PFSK-1 (cell line): ENCODE measurements around the gene ZC3H8.

Experiments used
- FOXP2 ChIP-seq: optimal IDR thresholded peaks from 2 replicates; pipeline ENCODE3; 2011; ENCODE audit warnings: borderline replicate concordance, control low read depth, inconsistent platforms; ENCODE audit not compliant: insufficient read depth; ENCODE audit errors: extremely low read length, extremely low read depth
- POLR2AphosphoS5 ChIP-seq: IDR thresholded peaks from 2 replicates; pipeline ENCODE4 v1.6.1; 2012; ENCODE audit warnings: low read depth, mild to moderate bottlenecking, control low read depth, low read length, moderate library complexity
- SIN3A ChIP-seq: IDR thresholded peaks from 2 replicates; pipeline ENCODE4 v1.6.1; 2012; ENCODE audit warnings: mild to moderate bottlenecking, low read length, moderate library complexity, borderline replicate concordance; ENCODE audit not compliant: insufficient read depth
- TAF1 ChIP-seq: IDR thresholded peaks from 2 replicates; pipeline ENCODE4 v1.6.1; 2012; ENCODE audit warnings: low read length, control low read depth, borderline replicate concordance; ENCODE audit not compliant: insufficient read depth
- TF ChIP-seq, protein P1 (sequence below), 2 experiments: IDR thresholded peaks; 2 replicates each; pipeline versions ENCODE4 v1.6.1 to v1.8.0; 2011 to 2012; ENCODE audit warnings: low read depth in 2 of 2, low read length in 2 of 2, control low read depth in 1 of 2, inconsistent platforms in 1 of 2, mild to moderate bottlenecking in 1 of 2, moderate library complexity in 1 of 2; ENCODE audit not compliant: insufficient read depth in 1 of 2

ZC3H8 gene

DNA sequence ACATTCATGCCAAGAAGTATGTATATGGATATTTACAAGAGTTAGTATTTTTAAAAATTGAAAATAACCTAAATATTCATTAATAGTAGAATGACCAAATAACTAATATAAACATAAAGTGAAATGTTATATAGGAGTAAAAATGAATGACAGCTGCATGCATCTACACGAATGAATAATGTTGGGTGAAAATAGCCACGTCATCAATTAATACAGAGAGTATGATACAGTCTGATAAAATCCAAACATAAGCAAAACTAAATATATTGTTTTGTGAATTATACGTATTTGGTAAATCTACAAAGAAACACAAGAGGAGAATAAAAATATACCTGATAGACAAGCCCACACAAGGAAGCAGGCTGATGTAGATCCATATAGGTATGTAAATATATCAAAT is 24.5 kb downstream of the ZC3H8 start:
- no peak for TF ChIP-seq POLR2AphosphoS5
- TF ChIP-seq, protein P1, sequence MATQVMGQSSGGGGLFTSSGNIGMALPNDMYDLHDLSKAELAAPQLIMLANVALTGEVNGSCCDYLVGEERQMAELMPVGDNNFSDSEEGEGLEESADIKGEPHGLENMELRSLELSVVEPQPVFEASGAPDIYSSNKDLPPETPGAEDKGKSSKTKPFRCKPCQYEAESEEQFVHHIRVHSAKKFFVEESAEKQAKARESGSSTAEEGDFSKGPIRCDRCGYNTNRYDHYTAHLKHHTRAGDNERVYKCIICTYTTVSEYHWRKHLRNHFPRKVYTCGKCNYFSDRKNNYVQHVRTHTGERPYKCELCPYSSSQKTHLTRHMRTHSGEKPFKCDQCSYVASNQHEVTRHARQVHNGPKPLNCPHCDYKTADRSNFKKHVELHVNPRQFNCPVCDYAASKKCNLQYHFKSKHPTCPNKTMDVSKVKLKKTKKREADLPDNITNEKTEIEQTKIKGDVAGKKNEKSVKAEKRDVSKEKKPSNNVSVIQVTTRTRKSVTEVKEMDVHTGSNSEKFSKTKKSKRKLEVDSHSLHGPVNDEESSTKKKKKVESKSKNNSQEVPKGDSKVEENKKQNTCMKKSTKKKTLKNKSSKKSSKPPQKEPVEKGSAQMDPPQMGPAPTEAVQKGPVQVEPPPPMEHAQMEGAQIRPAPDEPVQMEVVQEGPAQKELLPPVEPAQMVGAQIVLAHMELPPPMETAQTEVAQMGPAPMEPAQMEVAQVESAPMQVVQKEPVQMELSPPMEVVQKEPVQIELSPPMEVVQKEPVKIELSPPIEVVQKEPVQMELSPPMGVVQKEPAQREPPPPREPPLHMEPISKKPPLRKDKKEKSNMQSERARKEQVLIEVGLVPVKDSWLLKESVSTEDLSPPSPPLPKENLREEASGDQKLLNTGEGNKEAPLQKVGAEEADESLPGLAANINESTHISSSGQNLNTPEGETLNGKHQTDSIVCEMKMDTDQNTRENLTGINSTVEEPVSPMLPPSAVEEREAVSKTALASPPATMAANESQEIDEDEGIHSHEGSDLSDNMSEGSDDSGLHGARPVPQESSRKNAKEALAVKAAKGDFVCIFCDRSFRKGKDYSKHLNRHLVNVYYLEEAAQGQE (IDR thresholded peaks at IDR 0.05; ENCODE audit: insufficient read depth in 1 of 2, low read depth in 2 of 2, low read length in 2 of 2) = no peak

DNA sequence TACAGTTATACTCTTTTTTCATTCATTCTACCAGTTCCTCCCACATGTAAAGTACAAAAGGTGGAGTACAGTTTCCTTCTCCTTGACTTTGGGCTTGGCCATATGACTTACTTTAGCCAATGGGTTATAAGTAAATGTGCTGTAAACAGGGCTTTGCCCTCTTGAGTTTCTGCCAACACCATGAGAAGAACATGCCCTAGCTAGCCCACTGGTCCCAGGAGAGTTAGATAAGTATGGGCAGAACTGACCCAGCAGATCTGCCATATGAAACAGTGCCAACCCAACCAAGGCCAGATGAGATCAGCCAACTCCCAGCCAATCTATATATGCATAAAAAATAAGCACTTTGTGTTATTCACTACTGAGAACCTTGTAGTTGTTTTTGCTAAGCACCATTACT is 25.5 kb downstream of the ZC3H8 start:
- no peak for TF ChIP-seq FOXP2
- no peak for TF ChIP-seq SIN3A
- no peak for TF ChIP-seq POLR2AphosphoS5

DNA sequence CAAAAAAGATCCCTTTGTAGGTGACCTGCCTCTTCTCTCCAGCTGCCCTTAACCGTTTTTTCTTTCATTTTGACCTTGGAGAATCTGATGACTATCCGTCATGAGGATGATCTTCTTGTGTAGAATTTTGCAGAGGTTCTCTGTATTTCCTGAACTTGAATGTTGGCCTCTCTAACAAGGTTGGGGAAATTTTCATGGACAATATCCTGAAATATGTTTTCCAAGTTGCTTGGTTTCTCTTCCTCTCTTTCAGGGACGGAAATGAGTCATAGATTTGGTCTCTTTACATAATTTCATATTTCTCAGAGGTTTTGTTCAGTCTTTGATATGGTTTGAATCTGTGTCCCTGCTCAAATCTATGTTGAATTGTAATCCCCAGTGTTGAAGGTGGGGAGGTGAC is 34.0 kb downstream of the ZC3H8 start:
- TF ChIP-seq TAF1 (no peak), FOXP2 (no peak), SIN3A (no peak), POLR2AphosphoS5 (no peak)
- TF ChIP-seq, protein P1 (IDR thresholded peaks at IDR 0.05; ENCODE audit: insufficient read depth in 1 of 2, low read depth in 2 of 2, low read length in 2 of 2) = no peak

DNA sequence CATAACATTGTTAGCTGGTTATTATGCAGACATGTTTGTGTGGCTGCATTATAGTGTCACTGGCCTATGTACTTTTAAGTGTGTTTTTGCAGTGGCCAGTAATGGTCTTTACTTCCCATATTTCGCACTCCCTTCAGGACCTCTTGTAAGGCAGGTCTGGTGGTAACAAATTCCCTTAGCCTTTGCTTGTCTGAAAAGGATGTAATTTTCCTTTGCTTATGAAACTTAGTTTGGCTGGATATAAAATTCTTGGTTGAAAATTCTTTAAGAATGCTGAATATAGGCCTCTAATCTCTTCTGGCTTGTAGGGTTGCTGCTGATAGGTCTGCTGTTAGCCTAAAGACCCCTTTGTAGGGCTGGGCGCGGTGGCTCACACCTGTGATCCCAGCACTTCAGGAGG is 34.7 kb downstream of the ZC3H8 start:
- TF ChIP-seq SIN3A = no peak
- TF ChIP-seq FOXP2 = no peak
- TF ChIP-seq TAF1 = no peak
- TF ChIP-seq, protein P1 (IDR thresholded peaks at IDR 0.05; ENCODE audit: insufficient read depth in 1 of 2, low read depth in 2 of 2, low read length in 2 of 2) = no peak
- no peak for TF ChIP-seq POLR2AphosphoS5

DNA sequence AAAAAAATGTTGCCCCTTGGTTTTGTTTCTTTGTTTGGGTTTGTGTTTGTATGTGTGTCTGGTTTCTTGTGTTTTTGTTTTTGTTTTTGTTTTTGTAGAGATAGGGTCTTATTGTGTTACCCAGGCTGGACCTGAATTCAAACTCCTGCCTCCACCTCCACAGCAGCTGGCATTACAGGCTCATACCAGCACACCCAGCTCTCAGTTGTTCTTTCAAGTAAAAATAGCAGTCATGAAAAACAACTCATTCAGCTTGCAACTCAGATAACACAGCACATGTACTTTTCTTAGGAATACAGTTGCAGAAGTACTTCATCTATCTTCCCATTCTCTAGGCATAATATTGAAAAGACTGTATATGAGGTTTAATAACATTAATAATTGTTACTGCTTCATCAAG is 37.0 kb downstream of the ZC3H8 start:
- TF ChIP-seq FOXP2 (no peak), POLR2AphosphoS5 (no peak), SIN3A (no peak), TAF1 (no peak)
- TF ChIP-seq, protein P1 (IDR thresholded peaks at IDR 0.05; ENCODE audit: insufficient read depth in 1 of 2, low read depth in 2 of 2, low read length in 2 of 2) = no peak
